Measurements from ENCODE around the gene SYNE4.
"Not testable (repeated sequence)": the region's sequence is repeated elsewhere in the genome, so short reads cannot be mapped to it uniquely, and the experiment has no call there.

SYNE4 gene

GRCh38 chr19:36008336-36008978 lies at the start of gene SYNE4:
SYNE4 (minus strand) TSS chr19:36008813; CDS start chr19:36008681, 132 bp downstream.
- DNase-seq: no peak

GRCh38 chr19:36054733-36055686 lies 46.4 kb upstream of the SYNE4 start, which contains the start of gene WDR62:
WDR62 (plus strand) TSS chr19:36054897; CDS start chr19:36054972, 75 bp downstream.
- peak; percentile 87 for DNase-seq

GRCh38 chr19:36054119-36054732 lies 45.6 kb upstream of the SYNE4 start, which contains the start of gene THAP8:
THAP8 (minus strand) TSS chr19:36054285; CDS start chr19:36054217, 68 bp downstream.
- DNase-seq: peak; percentile 98

- DNase-seq: no peak
These were observed 43.0 kb upstream of the SYNE4 start for GRCh38 chr19:36051637-36052036.

- DNase-seq: no peak
These were observed 42.6 kb upstream of the SYNE4 start for GRCh38 chr19:36051236-36051635.

GRCh38 chr19:36049080-36049698 lies 40.6 kb upstream of the SYNE4 start:
- peak; percentile 14 for DNase-seq

- DNase-seq: no peak
These were observed 39.2 kb upstream of the SYNE4 start for GRCh38 chr19:36047835-36048234.

- no peak for DNase-seq
These were observed 37.9 kb upstream of the SYNE4 start for GRCh38 chr19:36046443-36047050.

GRCh38 chr19:36043952-36044351 lies 35.3 kb upstream of the SYNE4 start:
- no peak for DNase-seq

- no peak for DNase-seq
These were observed 33.2 kb upstream of the SYNE4 start for GRCh38 chr19:36041831-36042230.

GRCh38 chr19:36041092-36041491 lies 32.5 kb upstream of the SYNE4 start:
- DNase-seq: not testable (repeated sequence)

GRCh38 chr19:36040495-36040894 lies 31.9 kb upstream of the SYNE4 start:
- no peak for DNase-seq

GRCh38 chr19:36032251-36033104 lies 23.9 kb upstream of the SYNE4 start, which contains the start of gene CLIP3:
CLIP3 (minus strand) TSS chr19:36032873; CDS start chr19:36032357, 516 bp downstream.
- DNase-seq: no peak

GRCh38 chr19:36031308-36031707 lies 22.7 kb upstream of the SYNE4 start:
- no peak for DNase-seq

- DNase-seq: no peak
These were observed 21.9 kb upstream of the SYNE4 start for GRCh38 chr19:36030264-36031148.

GRCh38 chr19:36028313-36029041 lies 19.9 kb upstream of the SYNE4 start:
- no peak for DNase-seq

GRCh38 chr19:36027696-36028095 lies 19.1 kb upstream of the SYNE4 start:
- DNase-seq: no peak

- DNase-seq: no peak
These were observed 17.7 kb upstream of the SYNE4 start for GRCh38 chr19:36026091-36026876.

GRCh38 chr19:36025541-36025940 lies 16.9 kb upstream of the SYNE4 start:
- DNase-seq: no peak
